K562 (cell line): ENCODE results near the gene MMP23B.

Experiments
- BACH1 ChIP-seq: fragments of 200-800 bp; sonication (Bioruptor generic); IDR thresholded peaks from 2 replicates; pipeline ENCODE4 v1.6.1; 2016; ENCODE audit warnings: missing genetic modification characterization, missing compliant biosample characterization
- CBX5 ChIP-seq: IDR thresholded peaks from 2 replicates; pipeline ENCODE4 v1.6.1; 2014; ENCODE audit warnings: low read depth, borderline replicate concordance
- NFIC ChIP-seq: fragments of 450-650 bp; IDR thresholded peaks from 2 replicates; pipeline ENCODE4 v1.6.1; 2017; ENCODE audit warnings: mild to moderate bottlenecking, inconsistent platforms
- NR2C1 ChIP-seq, 2 experiments: fragments of 450-650 bp; IDR thresholded peaks; 2 replicates each; pipeline ENCODE4 v1.6.1; 2017; ENCODE audit warnings: mild to moderate bottlenecking in 2 of 2, antibody characterized with exemption in 1 of 2, inconsistent platforms in 1 of 2, missing compliant biosample characterization in 1 of 2, missing genetic modification characterization in 1 of 2
- TAF15 ChIP-seq: fragments of 200-400 bp; formaldehyde crosslinking; IDR thresholded peaks from 2 replicates; pipeline ENCODE4 v1.6.1; 2017; ENCODE audit warnings: mild to moderate bottlenecking, low read depth, low read length, moderate library complexity
- ZNF175 ChIP-seq: fragments of 200-800 bp; sonication (Bioruptor generic); IDR thresholded peaks from 2 replicates; pipeline ENCODE4 v1.6.1; 2016; ENCODE audit warnings: low read depth, mild to moderate bottlenecking, missing genetic modification characterization, missing compliant biosample characterization
- ZNF324 ChIP-seq: fragments of 250-450 bp; sonication (Bioruptor Pico); IDR thresholded peaks from 2 replicates; pipeline ENCODE4 v1.4.0; 2020; ENCODE audit warnings: mild to moderate bottlenecking
- TF ChIP-seq, protein P1 (sequence below), 2 experiments: fragments of 450-650 bp; formaldehyde crosslinking in 1 of 2; IDR thresholded peaks; 2 replicates each; pipeline versions ENCODE4 v1.4.0 to v1.6.1; 2014 to 2020; ENCODE audit warnings: mild to moderate bottlenecking in 2 of 2, borderline replicate concordance in 1 of 2, low read depth in 1 of 2
- TF ChIP-seq, protein P2 (sequence below): sonication (generic); formaldehyde crosslinking; IDR thresholded peaks from 2 replicates; pipeline ENCODE4 v1.8.1; 2023; ENCODE audit warnings: mild to moderate bottlenecking, missing genetic modification reagents

DNA sequence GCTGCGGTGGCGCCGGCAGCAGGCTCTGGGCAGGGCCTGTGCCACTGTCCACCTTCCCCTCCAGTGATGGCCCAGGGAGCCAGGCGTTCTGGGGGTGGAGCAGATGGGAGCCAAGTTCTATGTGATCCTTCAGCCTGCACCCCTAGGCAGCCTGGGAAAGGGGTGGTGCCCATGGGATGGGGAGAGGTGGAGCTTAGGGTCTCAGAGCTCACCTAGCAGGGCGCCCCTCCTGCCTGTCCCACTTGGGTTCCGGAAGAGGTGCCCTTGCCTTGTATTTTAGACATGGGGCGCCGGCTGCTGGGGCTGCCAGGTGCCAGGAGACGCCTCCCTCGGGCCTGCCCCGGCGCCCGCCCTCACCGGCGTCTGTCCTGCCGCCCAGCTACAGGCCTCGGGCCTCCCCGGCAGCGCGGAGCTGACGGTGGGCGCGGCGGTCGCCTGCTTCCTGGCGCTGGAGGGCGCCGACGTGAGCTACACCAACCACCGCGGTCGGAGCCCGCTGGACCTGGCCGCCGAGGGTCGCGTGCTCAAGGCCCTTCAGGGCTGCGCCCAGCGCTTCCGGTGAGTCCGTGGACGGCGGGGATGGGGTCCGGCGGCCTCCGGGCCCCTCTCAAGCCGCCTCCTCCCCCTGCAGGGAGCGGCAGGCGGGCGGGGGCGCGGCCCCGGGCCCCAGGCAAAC is 3.1 kb upstream of the MMP23B start:
- no peak for TF ChIP-seq CBX5
- no peak for TF ChIP-seq BACH1 (tag)
- no peak for TF ChIP-seq NFIC
- no peak for TF ChIP-seq ZNF175
- no peak for TF ChIP-seq TAF15
- no peak for TF ChIP-seq NR2C1 (IDR thresholded peaks at IDR 0.05)
- no peak for TF ChIP-seq NR2C1 (tag; IDR thresholded peaks at IDR 0.05)
- TF ChIP-seq, protein P1, sequence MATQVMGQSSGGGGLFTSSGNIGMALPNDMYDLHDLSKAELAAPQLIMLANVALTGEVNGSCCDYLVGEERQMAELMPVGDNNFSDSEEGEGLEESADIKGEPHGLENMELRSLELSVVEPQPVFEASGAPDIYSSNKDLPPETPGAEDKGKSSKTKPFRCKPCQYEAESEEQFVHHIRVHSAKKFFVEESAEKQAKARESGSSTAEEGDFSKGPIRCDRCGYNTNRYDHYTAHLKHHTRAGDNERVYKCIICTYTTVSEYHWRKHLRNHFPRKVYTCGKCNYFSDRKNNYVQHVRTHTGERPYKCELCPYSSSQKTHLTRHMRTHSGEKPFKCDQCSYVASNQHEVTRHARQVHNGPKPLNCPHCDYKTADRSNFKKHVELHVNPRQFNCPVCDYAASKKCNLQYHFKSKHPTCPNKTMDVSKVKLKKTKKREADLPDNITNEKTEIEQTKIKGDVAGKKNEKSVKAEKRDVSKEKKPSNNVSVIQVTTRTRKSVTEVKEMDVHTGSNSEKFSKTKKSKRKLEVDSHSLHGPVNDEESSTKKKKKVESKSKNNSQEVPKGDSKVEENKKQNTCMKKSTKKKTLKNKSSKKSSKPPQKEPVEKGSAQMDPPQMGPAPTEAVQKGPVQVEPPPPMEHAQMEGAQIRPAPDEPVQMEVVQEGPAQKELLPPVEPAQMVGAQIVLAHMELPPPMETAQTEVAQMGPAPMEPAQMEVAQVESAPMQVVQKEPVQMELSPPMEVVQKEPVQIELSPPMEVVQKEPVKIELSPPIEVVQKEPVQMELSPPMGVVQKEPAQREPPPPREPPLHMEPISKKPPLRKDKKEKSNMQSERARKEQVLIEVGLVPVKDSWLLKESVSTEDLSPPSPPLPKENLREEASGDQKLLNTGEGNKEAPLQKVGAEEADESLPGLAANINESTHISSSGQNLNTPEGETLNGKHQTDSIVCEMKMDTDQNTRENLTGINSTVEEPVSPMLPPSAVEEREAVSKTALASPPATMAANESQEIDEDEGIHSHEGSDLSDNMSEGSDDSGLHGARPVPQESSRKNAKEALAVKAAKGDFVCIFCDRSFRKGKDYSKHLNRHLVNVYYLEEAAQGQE (IDR thresholded peaks at IDR 0.05; ENCODE audit: borderline replicate concordance) = no peak
- TF ChIP-seq, protein P1 (CRISPR knock-in tag; IDR thresholded peaks at IDR 0.05; ENCODE audit: low read depth) = no peak
- TF ChIP-seq, protein P2, sequence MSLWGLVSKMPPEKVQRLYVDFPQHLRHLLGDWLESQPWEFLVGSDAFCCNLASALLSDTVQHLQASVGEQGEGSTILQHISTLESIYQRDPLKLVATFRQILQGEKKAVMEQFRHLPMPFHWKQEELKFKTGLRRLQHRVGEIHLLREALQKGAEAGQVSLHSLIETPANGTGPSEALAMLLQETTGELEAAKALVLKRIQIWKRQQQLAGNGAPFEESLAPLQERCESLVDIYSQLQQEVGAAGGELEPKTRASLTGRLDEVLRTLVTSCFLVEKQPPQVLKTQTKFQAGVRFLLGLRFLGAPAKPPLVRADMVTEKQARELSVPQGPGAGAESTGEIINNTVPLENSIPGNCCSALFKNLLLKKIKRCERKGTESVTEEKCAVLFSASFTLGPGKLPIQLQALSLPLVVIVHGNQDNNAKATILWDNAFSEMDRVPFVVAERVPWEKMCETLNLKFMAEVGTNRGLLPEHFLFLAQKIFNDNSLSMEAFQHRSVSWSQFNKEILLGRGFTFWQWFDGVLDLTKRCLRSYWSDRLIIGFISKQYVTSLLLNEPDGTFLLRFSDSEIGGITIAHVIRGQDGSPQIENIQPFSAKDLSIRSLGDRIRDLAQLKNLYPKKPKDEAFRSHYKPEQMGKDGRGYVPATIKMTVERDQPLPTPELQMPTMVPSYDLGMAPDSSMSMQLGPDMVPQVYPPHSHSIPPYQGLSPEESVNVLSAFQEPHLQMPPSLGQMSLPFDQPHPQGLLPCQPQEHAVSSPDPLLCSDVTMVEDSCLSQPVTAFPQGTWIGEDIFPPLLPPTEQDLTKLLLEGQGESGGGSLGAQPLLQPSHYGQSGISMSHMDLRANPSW (CRISPR knock-in tag) = no peak
- no peak for TF ChIP-seq ZNF324
